ENCODE data around the gene ARRDC2. TPM values are rescaled to one million over a fixed set of nuclear protein-coding genes. Genes with fewer than 3 reads are reported as not detected.

Gene ARRDC2
- total RNA-seq, 2 donors from 2014 or later, result 41.4 to 47.9 TPM

GRCh38 chr19:18041054-18041453 lies 33.1 kb downstream of the ARRDC2 start:
- no peak overlapping the region for H3K4me3 Mint-ChIP-seq
- peaks cover 3 to 4% of the 10 kb centered on the region in 2 donors for H3K36me3 Mint-ChIP-seq (ENCODE audit: insufficient read depth in 2 of 2)
- ATAC-seq (replicated peaks in 1 of 2) (no peak), DNase-seq (no peak)
- H3K27me3 Mint-ChIP-seq (ENCODE audit: low read depth), result no peaks in the 10 kb centered on the region
- H3K4me1 Mint-ChIP-seq (ENCODE audit: low read depth), result peaks cover 41% of the 10 kb centered on the region
- peaks cover 0 to 6% of the 10 kb centered on the region in 2 donors for H3K9me3 Mint-ChIP-seq
- H3K27ac Mint-ChIP-seq, result no peak overlapping the region

DNA sequence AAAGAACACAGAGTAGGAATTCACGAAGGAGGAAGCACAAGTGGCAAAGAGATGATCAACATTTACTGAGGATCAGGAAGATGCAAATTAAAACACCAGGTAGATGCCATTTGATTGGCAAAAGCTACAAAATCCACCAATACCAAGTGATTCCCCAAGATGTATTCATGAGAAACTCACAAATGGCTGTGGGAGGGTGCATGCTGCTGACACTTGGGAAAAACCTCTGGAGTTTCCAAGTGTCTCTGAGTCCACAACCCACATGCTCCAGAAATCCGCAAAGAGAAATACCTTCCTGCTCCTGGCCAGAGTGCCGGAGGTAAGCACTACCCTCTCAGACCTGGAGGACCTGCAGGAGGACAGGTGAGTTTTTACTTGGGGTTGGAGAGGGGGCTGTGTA lies 35.7 kb downstream of the ARRDC2 start:
- Mint-ChIP-seq H3K4me3 (peak overlapping the region; percentile 51 to 82), H3K36me3 (ENCODE audit: insufficient read depth in 2 of 2) (peaks cover 3 to 4% of the 10 kb centered on the region in 2 donors), H3K9me3 (peaks cover 0 to 6% of the 10 kb centered on the region in 2 donors), H3K27me3 (ENCODE audit: low read depth) (no peaks in the 10 kb centered on the region), H3K27ac (peak overlapping the region; percentile 71), H3K4me1 (ENCODE audit: low read depth) (peaks cover 51% of the 10 kb centered on the region)
- ATAC-seq (replicated peaks in 1 of 2) (no peak), DNase-seq (no peak)

DNA sequence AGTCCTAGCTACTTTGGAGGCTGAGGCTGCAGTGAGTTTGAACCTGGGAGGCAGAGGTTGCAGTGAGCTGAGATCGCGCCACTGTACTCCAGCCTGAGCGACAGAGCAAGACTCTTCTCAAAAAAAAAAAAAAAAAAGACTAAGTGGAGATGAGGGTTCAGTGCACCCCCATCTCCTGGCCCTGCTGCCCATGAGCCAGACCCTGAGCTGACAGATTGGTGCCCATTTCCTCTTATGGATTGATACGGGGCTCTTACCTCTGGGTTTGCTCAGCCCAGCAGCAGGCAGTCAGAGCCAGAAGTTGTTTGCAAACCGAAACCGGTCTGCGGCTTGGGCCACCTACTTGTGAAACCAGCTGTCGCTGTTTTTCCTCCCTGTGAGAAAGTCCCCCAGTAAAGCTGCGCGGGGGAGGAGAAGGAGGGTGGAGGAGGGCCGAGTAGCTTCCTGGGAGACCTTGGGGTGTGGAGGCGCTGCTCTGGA lies 36.9 kb downstream of the ARRDC2 start:
- H3K27ac Mint-ChIP-seq, result peak overlapping the region; percentile 79
- H3K4me3 Mint-ChIP-seq, result peak overlapping the region; percentile 81 to 82
- DNase-seq (peak; percentile 92 to 94), ATAC-seq (replicated peaks in 1 of 2) (peak; percentile 96 to 98)
- H3K27me3 Mint-ChIP-seq (ENCODE audit: low read depth), result no peaks in the 10 kb centered on the region
- peaks cover 52% of the 10 kb centered on the region for H3K4me1 Mint-ChIP-seq (ENCODE audit: low read depth)
- peaks cover 0 to 6% of the 10 kb centered on the region in 2 donors for H3K9me3 Mint-ChIP-seq
- H3K36me3 Mint-ChIP-seq (ENCODE audit: insufficient read depth in 2 of 2), result peaks cover 3 to 4% of the 10 kb centered on the region in 2 donors

DNA sequence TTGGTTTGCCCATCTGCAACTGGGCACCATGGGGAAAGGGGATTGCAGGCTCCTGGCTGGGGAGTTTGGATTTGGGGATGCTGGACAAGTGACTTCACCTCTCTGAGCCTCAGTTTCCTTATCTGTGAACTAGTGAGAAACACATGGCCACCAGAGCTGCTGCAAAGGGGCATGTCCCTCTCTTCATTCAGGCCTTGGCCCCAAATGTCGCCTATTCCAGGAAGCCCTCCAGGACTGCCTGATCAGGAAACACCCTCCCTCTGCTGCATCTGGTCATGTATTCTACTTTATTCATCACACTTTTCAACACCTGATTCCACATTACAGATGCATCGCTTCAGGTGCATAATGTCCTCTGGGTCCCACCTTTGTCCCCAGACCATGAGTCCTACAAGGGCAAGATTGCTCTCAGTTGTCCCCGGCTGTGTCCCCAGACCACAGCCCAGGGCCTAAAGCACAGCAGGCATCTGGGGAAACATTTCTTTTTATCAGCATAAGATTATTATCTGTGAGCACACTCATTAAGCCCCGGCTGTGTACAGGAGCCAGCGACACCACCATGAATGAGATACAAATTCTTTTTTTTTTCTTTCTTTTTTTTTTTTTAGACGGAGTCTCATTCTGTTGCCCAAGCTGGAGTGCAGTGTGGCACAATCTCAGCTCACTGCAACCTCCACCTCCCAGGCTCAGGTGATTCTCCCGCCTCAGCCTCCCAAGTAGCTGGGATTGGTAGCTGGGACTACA lies 37.5 kb downstream of the ARRDC2 start:
- Mint-ChIP-seq H3K9me3 (peaks cover 0 to 6% of the 10 kb centered on the region in 2 donors), H3K4me1 (ENCODE audit: low read depth) (peaks cover 58% of the 10 kb centered on the region), H3K4me3 (peak overlapping the region; percentile 81 to 82), H3K36me3 (ENCODE audit: insufficient read depth in 2 of 2) (peaks cover 3 to 4% of the 10 kb centered on the region in 2 donors), H3K27ac (peak overlapping the region; percentile 79), H3K27me3 (ENCODE audit: low read depth) (no peaks in the 10 kb centered on the region)
- ATAC-seq (replicated peaks in 1 of 2), result peak in 1 of 2 donors; percentile 12
- DNase-seq, result no peak

DNA sequence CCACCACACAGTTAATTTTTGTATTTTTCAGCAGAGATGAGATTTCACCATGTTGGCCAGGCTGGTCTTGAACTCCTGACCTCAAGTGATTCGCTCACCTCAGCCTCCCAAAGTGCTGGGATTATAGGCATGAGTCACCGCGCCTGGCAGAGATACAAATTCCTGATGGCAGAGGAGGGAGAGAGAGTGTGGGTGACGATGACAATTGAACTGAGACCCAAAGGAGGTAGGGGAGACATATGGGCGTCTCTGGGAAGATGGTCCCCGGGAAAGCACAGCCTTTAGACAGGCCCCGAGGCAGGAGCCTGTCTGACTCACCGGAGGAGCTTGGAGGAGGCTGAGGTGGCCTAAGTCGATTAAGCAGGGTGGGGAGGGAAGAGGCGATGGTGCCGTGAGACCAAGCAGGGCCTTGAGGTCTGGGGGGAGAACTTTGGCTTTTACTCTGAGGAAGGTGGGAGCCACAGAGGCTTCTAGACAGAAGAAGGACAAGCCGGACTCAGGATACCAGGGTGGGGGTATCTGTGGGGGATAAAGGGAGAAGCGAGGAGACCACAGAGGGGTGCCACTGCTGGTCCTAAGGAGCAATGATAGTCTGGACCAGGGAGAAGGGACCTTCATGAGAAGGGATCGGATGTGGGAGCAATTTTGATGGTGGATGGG lies 38.2 kb downstream of the ARRDC2 start:
- Mint-ChIP-seq H3K4me3 (peak overlapping the region; percentile 81 to 82), H3K36me3 (ENCODE audit: insufficient read depth in 2 of 2) (peaks cover 0 to 2% of the 10 kb centered on the region in 2 donors), H3K27ac (no peak overlapping the region), H3K27me3 (ENCODE audit: low read depth) (no peaks in the 10 kb centered on the region), H3K4me1 (ENCODE audit: low read depth) (peaks cover 62% of the 10 kb centered on the region), H3K9me3 (peaks cover 0 to 2% of the 10 kb centered on the region in 2 donors)
- DNase-seq (peak; percentile 18 to 29), ATAC-seq (replicated peaks in 1 of 2) (no peak)

- Mint-ChIP-seq H3K27me3 (ENCODE audit: low read depth) (no peaks in the 10 kb centered on the region), H3K27ac (no peak overlapping the region), H3K4me3 (no peak overlapping the region), H3K4me1 (ENCODE audit: low read depth) (peaks cover 38% of the 10 kb centered on the region), H3K36me3 (ENCODE audit: insufficient read depth in 2 of 2) (no peaks in the 10 kb centered on the region), H3K9me3 (no peaks in the 10 kb centered on the region)
- DNase-seq (no peak), ATAC-seq (replicated peaks in 1 of 2) (no peak)
These were observed 41.4 kb downstream of the ARRDC2 start for GRCh38 chr19:18049385-18049784.

DNA sequence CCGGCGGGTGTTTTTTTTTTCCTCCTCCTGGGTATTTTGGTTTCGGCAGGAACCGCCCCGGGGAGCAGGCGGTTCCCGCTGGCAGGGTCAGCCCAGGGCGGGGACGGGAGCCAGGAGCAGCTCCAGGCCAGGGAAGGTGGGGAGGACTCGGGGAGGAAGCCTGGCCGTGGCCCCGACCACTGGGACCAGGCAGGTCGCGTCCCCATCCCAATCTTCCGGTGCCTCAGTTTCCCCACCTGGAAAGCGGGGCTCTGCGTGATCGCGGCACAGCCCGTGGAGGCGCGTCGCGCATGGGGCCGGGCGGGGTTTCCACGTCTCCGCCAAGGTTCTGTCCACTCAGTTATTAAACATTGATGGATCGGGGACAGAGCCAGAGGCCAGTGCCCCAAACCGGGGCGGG lies 43.9 kb downstream of the ARRDC2 start:
- H3K27ac Mint-ChIP-seq, result no peak overlapping the region

GRCh38 chr19:18053576-18054219 lies 45.7 kb downstream of the ARRDC2 start:
- ATAC-seq (replicated peaks in 1 of 2) (no peak), DNase-seq (no peak)
- no peak overlapping the region for H3K27ac Mint-ChIP-seq
- no peaks in the 10 kb centered on the region for H3K27me3 Mint-ChIP-seq (ENCODE audit: low read depth)
- no peaks in the 10 kb centered on the region for H3K9me3 Mint-ChIP-seq
- no peak overlapping the region for H3K4me3 Mint-ChIP-seq
- peaks cover 21% of the 10 kb centered on the region for H3K4me1 Mint-ChIP-seq (ENCODE audit: low read depth)
- H3K36me3 Mint-ChIP-seq (ENCODE audit: insufficient read depth in 2 of 2), result no peaks in the 10 kb centered on the region

More for the DNA sequence above, 43.9 kb downstream of the ARRDC2 start:
- Mint-ChIP-seq H3K4me3 (no peak overlapping the region), H3K9me3 (no peaks in the 10 kb centered on the region), H3K4me1 (ENCODE audit: low read depth) (peaks cover 13% of the 10 kb centered on the region), H3K36me3 (ENCODE audit: insufficient read depth in 2 of 2) (no peaks in the 10 kb centered on the region), H3K27me3 (ENCODE audit: low read depth) (no peaks in the 10 kb centered on the region)
- no peak for ATAC-seq (replicated peaks in 1 of 2)
- no peak for DNase-seq

DNA sequence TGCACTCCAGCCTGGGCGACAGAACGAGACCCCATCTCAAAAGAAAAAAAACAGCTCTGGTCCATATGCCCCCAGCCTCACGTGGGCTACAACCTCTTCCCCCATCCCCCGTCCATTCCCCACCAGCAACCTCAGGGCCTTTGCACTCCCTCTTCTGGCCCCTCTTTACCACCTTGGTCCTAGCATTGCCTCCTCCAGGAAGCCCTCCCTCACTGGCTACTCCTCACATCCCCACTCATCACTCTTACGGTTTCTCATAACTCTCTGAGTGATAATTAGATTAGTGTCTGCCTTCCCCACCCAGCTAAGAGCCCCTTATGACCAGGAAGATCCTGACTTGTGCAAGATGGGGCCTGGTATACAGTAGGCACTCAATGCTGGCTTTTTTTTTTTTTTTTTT lies 48.0 kb downstream of the ARRDC2 start:
- Mint-ChIP-seq H3K27me3 (ENCODE audit: low read depth) (no peaks in the 10 kb centered on the region), H3K4me1 (ENCODE audit: low read depth) (peaks cover 13% of the 10 kb centered on the region), H3K36me3 (ENCODE audit: insufficient read depth in 2 of 2) (peaks cover 0 to 4% of the 10 kb centered on the region in 2 donors), H3K27ac (no peak overlapping the region), H3K4me3 (no peak overlapping the region), H3K9me3 (no peaks in the 10 kb centered on the region)
- DNase-seq, result no peak
- no peak for ATAC-seq (replicated peaks in 1 of 2)

DNA sequence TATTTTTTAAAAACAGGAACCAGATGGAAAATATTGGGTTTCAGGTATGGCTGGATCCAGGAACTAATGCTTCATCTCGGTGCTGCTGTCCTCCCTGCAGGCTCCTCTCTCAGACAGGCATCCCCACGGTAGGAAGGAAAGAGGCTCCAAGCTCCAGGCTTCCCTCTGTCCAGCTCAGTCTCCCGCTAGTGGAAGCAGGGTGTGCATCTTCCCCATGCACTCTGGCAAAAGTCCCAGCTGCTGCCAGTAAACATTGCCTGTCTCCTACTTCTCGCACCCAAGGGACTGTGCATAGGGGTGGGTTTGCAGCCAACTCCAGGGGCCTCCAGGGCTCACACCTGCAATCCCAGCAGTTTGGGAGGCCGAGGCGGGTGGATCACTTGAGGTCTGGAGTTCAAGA lies 49.6 kb downstream of the ARRDC2 start:
- Mint-ChIP-seq H3K36me3 (ENCODE audit: insufficient read depth in 2 of 2) (peaks cover 0 to 4% of the 10 kb centered on the region in 2 donors), H3K27ac (no peak overlapping the region), H3K4me1 (ENCODE audit: low read depth) (peaks cover 11% of the 10 kb centered on the region), H3K9me3 (no peaks in the 10 kb centered on the region), H3K27me3 (ENCODE audit: low read depth) (no peaks in the 10 kb centered on the region), H3K4me3 (peak overlapping the region in 1 of 2 donors; percentile 64)
- DNase-seq (no peak), ATAC-seq (replicated peaks in 1 of 2) (no peak)

DNA sequence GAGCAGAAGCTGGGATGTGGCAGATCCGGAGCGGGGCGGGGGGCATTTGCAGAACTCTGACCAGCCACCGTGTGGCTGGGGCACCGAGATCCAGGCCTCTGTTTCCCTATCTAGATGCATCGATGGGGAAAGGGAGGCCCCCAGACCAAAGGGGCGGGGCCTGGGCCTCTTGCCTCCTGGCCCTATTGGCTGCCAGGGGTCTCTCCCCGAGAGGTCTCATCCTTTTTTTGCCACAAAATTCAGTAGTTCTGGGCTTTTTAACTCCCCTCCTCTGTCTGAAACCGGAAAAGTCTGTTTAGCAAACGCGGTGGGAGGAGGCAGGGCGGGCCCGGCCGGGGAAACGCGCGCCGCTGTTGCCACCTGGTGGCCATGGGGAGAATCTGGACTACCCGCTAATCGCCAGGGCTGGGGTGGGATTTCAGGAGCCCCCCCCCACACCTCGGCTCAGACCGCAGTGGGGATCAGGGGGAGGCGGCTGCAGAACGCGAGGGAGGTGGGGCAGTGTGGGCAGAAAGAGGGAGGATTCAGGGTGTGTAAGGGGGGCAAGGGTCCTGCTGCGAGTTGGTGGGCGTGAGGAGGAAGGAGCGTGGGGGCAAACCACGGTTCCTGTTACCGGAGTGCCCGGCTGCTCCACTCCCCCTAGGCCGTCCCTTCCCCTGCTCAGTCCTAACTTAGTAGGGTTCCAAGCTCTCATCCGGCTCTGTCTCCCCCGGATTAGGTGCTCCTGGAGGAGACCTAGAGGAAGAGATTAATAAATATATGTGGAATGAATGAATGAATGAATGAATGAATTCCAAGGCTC lies 50.4 kb downstream of the ARRDC2 start:
- peak overlapping the region; percentile 52 to 64 for H3K4me3 Mint-ChIP-seq
- H3K36me3 Mint-ChIP-seq (ENCODE audit: insufficient read depth in 2 of 2), result peaks cover 0 to 6% of the 10 kb centered on the region in 2 donors
- peaks cover 11% of the 10 kb centered on the region for H3K4me1 Mint-ChIP-seq (ENCODE audit: low read depth)
- no peaks in the 10 kb centered on the region for H3K9me3 Mint-ChIP-seq
- H3K27ac Mint-ChIP-seq, result peak overlapping the region; percentile 57
- DNase-seq, result peak; percentile 83 to 89
- peak; percentile 93 to 98 for ATAC-seq (replicated peaks in 1 of 2)
- H3K27me3 Mint-ChIP-seq (ENCODE audit: low read depth), result no peaks in the 10 kb centered on the region

GRCh38 chr19:18059297-18059696 lies 51.3 kb downstream of the ARRDC2 start:
- Mint-ChIP-seq H3K36me3 (ENCODE audit: insufficient read depth in 2 of 2) (peaks cover 0 to 7% of the 10 kb centered on the region in 2 donors), H3K27me3 (ENCODE audit: low read depth) (no peaks in the 10 kb centered on the region), H3K9me3 (no peaks in the 10 kb centered on the region), H3K4me1 (ENCODE audit: low read depth) (peaks cover 11% of the 10 kb centered on the region), H3K4me3 (no peak overlapping the region), H3K27ac (no peak overlapping the region)
- ATAC-seq (replicated peaks in 1 of 2) (no peak), DNase-seq (no peak)
